NCI-H1092 treated with DMSO at 0.1 percent for 48 hours (cell line): Measurements from ENCODE around the gene MMP17.
"Not testable (repeated sequence)": the region's sequence is repeated elsewhere in the genome, so short reads cannot be mapped to it uniquely, and the experiment has no call there.

Experiments used
- DNase-seq: peaks from one replicate; lab custom pipeline; 2025; lab: John Stamatoyannopoulos, UW

Gene MMP17

GRCh38 chr12:131864469-131864868 is 36.3 kb downstream of the MMP17 start:
- DNase-seq = no peak

GRCh38 chr12:131865180-131865875 is 37.1 kb downstream of the MMP17 start:
- no peak for DNase-seq

GRCh38 chr12:131867471-131867870 is 39.3 kb downstream of the MMP17 start:
- DNase-seq = no peak

- DNase-seq = no peak
These were observed 39.9 kb downstream of the MMP17 start for GRCh38 chr12:131867891-131868675.

- no peak for DNase-seq
These were observed 41.8 kb downstream of the MMP17 start for GRCh38 chr12:131869871-131870418.

- no peak for DNase-seq
These were observed 43.5 kb downstream of the MMP17 start for GRCh38 chr12:131871677-131872076.

GRCh38 chr12:131872154-131873051 is 44.2 kb downstream of the MMP17 start:
- DNase-seq = no peak

- no peak for DNase-seq
These were observed 45.1 kb downstream of the MMP17 start for GRCh38 chr12:131873293-131873692.

- not testable (repeated sequence) for DNase-seq
These were observed 46.8 kb downstream of the MMP17 start for GRCh38 chr12:131874972-131875371.

- DNase-seq = not testable (repeated sequence)
These were observed 49.0 kb downstream of the MMP17 start for GRCh38 chr12:131877216-131877615.

GRCh38 chr12:131878436-131878835 is 50.2 kb downstream of the MMP17 start:
- DNase-seq = not testable (repeated sequence)

GRCh38 chr12:131882804-131883520 is 54.8 kb downstream of the MMP17 start:
- no peak for DNase-seq

- no peak for DNase-seq
These were observed 55.3 kb downstream of the MMP17 start for GRCh38 chr12:131883521-131883900.

- DNase-seq = not testable (repeated sequence)
These were observed 56.9 kb downstream of the MMP17 start for GRCh38 chr12:131885076-131885475.

- DNase-seq = no peak
These were observed 57.4 kb downstream of the MMP17 start for GRCh38 chr12:131885543-131886057.

GRCh38 chr12:131891722-131892121 is 63.5 kb downstream of the MMP17 start:
- DNase-seq = not testable (repeated sequence)

- DNase-seq = no peak
These were observed 64.8 kb downstream of the MMP17 start for GRCh38 chr12:131892711-131893604.

- DNase-seq = no peak
These were observed 65.6 kb downstream of the MMP17 start for GRCh38 chr12:131893605-131894312.

- DNase-seq = peak; percentile 92
These were observed 66.2 kb downstream of the MMP17 start, which contains the start of gene ULK1 for GRCh38 chr12:131894313-131894860. Gene ULK1 (plus strand): TSS chr12:131894622. CDS start chr12:131895002, 380 bp downstream.
